GM18520 (cell line): ENCODE data around the gene ZNF189.
"Not testable (repeated sequence)": the region's sequence is repeated elsewhere in the genome, so short reads cannot be mapped to it uniquely, and the experiment has no call there.

ENCODE experiments used
- ATAC-seq: cut with Tn5 transposase; IDR thresholded peaks from one replicate; pipeline ENCODE4 v1.9.1; 2021; ENCODE audit not compliant: unreplicated experiment

The ZNF189 gene

DNA sequence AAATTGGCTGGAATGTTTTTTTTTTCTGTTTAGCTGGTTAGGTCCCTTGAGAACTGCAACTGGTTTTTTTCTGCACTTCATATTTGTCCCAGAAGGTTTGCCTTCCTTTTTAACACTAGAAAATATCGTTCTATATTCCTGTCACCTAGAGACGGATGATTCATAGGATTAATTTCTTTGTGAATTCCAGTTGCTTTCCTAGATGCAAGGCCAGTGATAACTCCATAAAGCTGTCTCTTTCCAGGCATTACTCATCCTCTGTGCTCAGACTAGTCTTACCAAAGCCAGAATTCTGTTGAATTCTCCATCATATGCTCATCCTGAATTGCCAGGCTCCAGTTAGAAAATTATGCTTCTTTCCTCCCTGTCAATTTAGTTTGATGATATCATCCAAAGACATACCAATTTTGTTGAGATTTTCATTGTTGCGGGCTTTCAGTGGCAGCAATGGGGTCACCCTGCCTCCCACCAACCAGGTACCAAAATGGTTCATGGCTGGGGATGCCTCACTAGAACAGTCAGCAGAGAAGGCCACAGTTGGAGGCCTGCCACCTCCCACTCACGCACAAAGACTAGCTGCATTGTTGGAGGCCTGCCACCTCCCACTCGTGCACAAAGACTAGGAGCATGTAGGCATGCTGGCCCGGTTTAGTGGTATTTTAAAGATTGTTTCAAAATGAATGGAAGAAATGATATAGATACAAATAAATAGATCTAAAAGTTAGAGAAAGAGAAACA is 22.4 kb upstream of the ZNF189 start:
- ATAC-seq = no peak

DNA sequence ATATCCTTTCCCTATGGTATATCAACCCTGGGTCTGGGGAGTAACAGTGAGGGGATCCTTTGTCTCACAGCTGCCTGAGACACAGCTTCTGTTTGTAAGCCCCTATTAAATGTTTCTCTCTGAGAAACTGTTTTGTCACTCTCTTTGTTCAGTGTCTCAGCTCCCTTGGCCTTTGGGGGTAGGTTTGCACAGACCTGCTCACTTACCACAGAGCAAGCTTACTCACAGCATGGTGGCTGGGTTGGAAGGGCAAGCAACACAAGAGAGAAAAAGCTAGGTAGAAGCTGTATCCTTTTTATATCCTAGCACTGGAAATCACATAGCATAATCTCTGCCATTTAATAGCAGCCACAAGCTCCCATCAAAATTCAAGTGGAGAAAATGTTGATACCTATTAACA is 18.4 kb upstream of the ZNF189 start:
- no peak for ATAC-seq

DNA sequence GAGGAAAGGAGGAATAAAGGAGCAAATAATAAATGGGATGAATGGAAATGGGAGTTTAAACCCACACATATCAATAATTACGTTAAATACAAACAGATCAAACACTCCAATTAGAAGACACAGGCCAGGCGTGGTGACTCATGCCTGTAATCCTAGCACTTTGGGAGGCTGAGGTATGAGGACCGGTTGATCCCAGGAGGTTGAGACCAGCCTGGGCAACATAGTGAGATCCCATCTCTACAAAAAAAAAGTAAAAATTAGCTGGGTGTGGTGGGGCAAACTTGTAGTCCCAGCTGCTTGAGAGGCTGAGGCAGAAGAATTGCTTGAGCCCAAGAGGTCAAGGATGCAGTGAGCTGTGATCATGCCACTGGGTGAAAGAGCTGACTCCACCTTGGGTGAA is 17.5 kb upstream of the ZNF189 start:
- no peak for ATAC-seq

DNA sequence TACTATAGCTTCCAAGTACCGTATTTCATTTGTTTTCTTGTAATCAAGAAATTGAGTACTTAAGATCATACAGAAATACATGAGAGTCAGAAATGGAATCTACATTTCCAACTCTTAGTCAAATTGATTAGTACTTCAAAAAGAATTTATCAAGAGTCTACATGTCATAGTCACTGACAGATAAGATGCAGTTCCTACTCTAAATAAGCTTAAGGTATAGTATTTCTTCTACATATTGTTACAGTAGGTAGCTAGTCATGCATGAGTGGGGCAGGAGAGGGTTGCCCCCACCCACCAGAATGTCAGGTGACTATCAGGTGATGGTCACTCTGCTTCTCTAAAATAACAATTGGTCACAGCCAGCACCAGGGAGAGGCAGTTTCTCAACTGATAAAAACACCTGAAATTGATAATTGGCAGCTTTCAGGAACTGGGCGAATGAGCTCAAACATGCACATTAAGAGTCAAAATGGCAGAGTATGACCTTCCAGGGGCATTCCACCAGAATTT is 16.8 kb upstream of the ZNF189 start:
- ATAC-seq = no peak

DNA sequence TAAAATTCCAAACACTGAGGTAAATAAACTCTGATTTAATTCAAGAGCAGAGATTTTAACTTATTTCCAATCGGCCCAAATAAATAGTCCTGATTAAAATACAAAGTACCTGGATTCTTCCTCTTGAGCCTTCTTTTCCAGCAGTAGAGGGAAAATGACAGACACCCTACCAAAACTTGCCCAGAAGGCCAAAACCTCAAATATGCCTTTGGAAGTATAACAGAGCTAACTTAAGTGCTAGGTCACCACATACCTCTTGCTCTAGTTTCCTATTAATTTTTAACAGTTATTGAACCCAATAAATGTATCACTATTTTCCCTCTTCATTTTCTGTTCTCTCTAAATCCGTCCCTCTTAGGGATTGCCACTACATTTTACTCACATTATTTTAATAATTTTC is 15.3 kb upstream of the ZNF189 start:
- ATAC-seq = no peak

DNA sequence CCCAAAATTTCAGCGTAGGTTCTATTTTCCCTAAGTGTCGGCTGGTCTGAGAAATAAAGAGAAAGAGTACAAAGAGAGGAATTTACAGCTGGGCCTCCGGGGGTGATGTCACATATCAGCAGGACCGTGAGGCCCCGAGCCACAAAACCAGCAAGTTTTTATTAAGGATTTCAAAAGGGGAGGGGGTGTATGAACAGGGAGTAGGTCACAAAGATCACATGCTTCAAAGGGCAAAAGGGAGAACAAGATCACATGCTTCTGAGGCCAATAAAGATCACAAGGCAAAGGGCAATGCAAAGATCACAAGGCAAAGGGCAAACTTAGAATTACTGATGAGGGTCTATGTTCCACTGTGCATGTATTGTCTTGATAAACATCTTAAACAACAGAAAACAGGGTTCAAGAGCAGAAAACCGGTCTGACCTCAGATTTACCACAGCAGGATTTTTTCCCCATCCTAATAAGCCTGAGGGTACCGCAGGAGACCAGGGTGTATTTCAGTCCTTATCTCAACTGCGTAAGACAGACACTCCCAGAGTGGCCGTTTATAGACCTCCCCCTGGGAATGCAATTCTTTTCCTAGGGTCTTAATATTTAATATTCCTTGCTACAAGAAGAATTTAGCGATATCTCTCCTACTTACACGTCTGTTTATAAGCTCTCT is 13.6 kb upstream of the ZNF189 start, which contains the start of gene BAAT:
BAAT (minus strand) TSS at position 134 of the 664 bp plus-strand sequence. CDS start 13,602 bp downstream, outside the sequence.
- not testable (repeated sequence) for ATAC-seq

DNA sequence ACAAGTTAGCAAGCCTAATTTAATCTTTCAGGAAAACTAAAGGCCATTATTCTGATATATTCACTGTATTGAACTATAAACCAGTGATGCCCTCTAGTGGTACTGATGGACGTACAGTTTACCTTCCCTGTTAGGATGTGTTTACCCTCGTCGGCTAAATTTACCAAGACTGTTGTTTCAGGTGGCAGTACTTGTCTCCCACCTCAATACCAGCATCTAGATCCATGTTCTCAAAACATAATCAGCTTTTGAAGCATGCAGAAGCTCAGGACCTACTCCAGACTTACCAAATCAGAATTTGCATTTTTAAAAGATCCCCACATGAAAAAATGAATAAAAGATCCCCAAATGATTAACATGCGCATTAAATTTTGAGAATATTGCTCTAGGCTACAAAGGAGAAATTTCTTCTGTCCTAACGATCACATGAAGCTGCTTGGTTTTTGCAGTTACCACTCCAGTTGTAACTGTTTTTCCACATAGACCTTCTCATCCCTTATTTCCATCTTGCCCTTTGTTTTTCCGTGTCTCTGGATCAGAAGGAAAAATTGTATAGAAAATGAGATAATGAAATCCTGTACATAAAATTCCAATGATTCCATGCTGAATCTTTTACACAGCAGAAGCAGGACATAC is 10.7 kb upstream of the ZNF189 start:
- ATAC-seq = no peak

DNA sequence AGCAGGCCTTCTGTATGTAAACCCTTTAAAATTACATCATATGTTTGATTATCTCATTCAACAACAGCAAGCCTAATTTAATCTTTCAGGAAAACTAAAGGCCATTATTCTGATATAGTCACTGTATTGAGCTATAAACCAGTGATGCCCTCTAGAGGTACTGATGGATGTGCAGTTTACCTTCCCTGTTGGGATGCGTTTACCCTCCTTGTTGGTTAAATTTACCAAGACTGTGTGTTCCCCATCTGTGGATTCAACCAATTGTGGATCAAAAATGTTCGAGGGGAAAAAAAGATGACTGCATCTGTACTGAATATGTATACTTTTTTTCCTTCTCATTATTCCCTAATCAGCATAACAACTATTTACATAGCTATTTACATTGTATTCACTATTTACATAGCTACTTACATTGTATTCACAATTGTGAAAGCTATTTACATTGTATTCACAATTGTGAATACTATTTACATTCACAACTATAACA is 10.1 kb upstream of the ZNF189 start:
- ATAC-seq = no peak

DNA sequence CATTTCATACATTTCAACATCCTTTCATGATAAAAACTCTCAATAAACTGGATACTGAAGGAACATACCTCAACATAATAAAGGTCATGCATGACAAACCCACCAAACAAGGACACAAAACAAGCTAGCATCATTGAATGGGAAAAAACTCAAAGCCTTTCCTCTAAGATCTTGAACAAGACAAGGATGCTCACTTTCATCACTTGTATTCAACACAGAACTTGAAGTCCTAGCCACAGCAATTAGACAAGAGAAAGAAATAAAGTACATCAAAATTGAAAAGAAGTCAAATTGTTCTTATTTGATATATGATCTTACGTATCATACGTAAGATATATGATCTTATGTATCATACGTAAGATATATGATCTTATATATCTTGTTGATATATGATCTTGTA is 5.5 kb upstream of the ZNF189 start:
- ATAC-seq = no peak

DNA sequence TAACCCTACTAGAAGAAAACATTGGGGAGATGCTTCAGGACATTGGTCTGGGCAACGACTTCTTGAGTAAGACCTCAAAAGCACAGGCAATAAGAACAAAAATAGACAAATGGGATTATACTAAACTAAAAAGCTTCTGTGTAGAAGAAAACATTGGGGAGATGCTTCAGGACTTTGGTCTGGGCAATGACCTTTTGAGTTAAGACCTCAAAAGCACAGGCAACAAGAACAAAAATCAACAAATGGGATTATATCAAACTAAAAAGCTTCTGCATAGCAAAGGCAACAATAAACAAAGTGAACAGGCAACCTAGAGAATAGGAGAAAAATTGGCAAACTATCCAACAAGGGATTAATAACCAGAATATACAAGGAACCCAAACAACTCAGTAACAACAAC is 4.0 kb upstream of the ZNF189 start:
- no peak for ATAC-seq

DNA sequence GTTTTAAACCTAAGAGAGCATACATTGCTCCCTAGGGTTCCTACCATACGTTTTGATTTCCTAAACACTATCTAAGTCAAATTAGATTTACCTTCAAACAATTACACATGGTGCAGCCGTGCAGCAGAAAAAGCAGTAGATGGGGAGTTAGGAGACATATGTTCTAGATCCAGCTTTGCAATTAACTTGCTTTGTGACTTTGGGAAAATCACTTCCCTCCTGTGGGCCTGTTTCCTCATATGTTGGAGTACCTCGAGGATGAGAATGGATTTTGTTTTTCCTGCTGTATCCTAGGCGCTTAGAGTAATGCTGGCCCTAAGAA is 944 bp upstream of the ZNF189 start:
- ATAC-seq = no peak

DNA sequence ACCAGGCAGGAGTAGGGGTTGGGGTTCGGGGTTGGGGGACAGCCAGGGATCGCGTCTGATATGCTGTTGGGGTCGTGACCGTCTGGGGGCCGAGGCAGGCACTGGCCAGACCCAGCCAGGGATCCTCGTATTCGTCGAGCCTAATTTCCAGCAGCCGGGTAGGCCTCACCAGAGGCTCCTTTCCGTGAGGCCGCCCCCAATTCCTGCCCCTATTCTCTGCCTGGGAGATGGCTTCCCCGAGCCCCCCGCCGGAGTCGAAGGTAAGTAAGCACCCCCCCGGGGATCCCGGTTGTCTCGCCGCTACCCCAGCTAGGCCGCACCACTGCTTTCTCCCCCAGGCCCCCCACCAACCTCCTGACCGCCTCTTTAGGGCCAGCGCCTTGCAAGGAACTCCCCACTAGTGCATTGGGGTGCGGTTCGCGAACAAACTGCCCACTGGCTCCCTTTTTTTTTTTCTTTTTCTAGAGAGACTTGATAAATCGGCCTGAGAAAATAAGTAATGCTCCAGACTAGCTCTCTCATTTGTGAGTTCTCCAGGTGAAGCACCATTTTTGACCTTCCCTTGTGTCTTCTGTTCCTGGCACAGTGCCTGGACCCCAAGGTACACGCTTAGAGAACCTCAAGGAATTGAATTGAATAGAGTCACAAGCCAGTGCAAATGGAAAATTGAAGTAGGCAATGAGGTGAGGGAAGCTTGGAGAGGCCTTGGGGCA is 435 bp downstream of the ZNF189 start:
- ATAC-seq = no peak

DNA sequence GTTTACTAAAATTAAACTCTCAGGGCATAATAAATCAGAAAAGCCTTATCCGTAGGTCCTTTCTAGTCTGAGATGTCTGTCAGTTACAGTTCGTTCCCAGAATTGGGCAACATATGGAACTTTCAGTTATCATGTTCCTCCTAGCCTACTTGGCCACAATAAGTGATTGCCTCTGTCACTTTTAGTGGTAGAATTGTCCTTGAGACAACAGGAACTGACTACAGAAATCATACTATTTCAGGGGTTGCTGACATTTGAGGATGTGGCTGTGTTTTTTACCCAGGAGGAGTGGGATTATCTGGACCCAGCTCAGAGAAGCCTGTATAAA is 956 bp downstream of the ZNF189 start:
- no peak for ATAC-seq

DNA sequence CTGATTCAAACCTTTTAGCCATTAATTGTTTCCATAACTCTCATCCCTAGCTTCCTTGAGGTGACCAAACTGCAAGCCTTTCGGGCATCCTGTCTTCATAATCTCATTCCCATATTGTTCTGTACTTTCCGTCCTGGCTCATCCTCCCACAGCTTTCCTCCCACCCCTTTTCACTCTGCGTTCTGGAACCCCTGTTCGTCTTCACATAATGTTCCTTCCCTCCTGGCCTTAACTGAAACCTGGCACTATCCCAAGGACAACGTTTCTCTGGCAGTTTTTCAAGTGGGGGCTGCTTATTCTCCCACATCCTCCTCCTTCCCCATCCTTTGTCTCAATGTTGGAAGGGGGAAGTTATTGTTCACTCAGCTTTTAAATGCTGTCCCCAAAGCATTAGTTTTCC is 1.5 kb downstream of the ZNF189 start:
- no peak for ATAC-seq

DNA sequence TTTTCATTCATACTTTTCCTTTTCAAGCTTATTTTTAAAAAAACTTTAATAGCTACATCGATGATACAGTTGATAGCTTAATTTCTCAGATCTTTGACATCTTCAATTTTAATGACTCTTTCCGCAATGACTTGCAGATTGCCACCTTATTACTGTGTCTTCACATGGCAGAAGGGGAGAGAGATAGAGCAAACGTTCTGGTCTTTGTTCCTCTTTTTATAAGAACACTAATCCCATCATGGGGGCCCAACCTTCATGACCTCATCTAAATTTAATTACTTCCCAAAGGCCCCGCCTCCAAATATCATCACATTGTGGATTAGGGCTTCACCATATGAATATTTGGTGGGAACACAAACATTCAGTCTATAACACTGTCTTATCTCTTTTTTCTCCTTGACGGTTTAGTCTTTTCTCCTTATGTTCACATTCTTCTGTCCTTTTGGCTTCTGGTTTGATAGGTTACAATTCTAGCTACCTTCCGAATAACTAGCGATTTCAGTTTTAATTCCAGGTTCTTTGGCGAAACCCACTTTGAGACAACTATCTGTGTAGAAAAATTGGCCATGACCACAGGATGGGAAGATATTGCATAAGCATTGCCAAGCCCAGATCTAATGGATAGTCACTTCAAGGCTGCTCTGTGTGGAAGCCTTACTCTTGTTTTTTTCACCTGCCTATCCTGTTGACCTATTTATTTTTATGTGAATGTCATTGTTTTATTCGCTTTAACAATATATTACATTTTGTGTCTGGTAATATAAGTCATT is 5.0 kb downstream of the ZNF189 start:
- no peak for ATAC-seq

DNA sequence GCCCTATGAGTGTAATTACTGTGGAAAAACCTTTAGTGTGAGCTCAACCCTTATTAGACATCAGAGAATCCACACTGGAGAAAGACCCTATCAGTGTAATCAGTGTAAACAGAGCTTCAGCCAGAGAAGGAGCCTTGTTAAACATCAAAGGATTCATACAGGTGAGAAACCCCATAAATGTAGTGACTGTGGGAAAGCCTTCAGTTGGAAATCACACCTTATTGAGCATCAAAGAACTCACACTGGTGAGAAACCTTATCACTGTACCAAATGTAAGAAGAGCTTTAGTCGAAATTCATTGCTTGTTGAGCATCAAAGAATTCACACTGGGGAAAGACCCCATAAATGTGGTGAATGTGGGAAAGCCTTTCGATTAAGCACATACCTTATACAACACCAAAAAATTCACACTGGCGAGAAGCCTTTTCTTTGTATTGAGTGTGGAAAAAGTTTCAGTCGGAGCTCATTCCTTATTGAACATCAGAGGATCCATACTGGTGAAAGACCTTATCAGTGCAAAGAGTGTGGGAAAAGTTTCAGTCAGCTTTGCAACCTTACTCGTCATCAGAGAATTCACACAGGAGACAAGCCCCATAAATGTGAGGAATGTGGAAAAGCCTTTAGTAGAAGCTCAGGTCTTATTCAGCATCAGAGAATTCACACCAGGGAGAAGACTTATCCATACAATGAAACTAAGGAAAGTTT is 9.9 kb downstream of the ZNF189 start:
- no peak for ATAC-seq

DNA sequence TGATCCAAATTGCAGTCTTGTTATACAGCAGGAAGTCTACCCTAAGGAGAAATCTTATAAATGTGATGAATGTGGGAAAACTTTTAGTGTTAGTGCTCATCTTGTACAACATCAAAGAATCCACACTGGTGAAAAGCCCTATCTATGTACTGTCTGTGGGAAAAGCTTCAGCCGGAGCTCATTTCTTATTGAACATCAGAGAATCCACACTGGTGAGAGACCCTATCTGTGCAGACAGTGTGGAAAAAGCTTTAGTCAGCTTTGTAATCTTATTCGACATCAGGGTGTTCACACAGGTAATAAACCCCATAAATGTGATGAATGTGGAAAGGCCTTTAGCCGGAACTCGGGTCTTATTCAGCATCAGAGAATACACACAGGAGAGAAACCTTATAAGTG is 10.4 kb downstream of the ZNF189 start:
- ATAC-seq = no peak

DNA sequence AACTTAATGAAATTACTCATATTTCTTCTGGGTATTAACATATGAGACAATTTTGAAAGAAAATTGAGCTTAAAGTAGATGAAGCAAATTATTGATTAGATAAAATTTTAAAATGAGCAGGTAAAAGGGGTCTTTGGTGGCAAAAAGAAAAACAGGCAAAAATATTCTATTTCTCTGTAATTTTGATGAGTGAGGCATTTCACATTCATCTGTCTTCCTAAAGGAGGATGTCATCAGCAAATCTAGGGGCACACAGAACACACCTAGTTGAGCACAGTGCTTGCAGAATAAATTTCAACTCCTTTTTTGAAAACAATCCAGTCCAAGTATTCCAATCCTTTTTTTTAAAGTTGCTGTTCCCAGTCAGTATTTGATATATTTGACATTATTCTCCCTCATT is 16.2 kb downstream of the ZNF189 start:
- no peak for ATAC-seq

DNA sequence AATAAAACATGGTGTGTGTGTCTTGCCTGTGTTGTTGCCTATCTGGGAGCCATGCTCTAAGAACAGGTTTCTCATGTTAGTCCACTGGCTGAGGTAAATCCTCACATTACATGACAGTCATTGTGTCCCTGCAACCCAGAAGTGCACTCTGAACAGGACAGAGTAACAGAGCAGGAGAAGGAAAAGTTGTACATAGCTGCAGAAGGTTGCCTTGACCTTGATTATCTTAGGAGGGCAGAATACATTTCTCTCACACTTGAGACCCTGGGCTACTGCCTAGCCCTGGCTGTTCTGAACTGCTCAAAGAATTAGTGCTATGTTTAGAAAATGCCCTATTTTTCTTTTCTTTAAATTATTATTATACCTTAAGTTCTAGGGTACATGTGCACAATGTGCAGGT is 16.9 kb downstream of the ZNF189 start:
- ATAC-seq = no peak

DNA sequence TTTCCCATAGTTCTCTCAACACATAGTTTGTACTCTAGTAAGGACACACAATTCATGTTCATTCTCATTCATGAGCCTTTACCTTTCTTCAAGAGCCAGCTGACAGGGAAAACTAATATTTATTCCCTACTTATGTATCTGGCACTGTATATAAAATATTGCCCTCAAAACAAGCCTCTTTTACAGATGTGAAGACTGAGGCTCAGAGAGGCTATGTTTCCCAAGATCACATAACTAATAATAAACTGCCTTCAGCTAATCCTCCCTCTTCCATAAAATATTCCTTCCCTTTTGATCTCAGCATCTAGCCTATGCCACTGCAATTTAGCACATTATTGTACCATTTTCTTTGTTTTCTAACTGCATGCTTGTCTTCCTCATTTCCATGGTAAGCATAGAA is 18.7 kb downstream of the ZNF189 start:
- no peak for ATAC-seq
